ENCODE data around the gene BRMS1L. TPM values are rescaled to one million over a fixed set of nuclear protein-coding genes. Genes with fewer than 3 reads are reported as not detected.

Gene BRMS1L
- total RNA-seq, 1 donor from 2014 or later: 14.3 TPM

DNA sequence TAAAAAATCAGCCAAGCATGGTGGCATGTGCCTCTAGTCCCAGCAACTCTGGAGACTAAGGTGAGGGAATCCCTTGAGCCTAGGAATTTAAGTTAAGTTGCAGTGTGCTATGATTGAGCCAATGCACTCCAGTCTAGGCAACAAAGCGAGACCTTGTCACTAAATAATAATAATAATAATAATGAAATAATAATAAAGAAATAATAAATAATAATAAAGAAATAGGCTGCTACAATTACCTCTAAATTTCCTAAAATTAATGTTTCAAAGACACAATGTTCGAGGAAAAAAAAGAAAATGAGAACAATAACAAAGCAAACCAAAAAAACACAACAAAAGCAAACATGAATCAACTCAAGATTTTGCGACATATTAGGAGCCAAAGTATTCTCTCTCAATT is 46.8 kb upstream of the BRMS1L start:
- H3K27me3 Mint-ChIP-seq (ENCODE audit: insufficient read depth, low read depth): peaks cover 3% of the 10 kb centered on the region
- DNase-seq (ENCODE audit: low spot score): no peak
- Histone ChIP-seq H3K4me2 (no peak overlapping the region), H3K4me3 (no peak overlapping the region), H3K79me2 (ENCODE audit: low read depth) (peaks cover 34% of the 10 kb centered on the region), H3K27ac (no peak overlapping the region), H3F3A (ENCODE audit: low read depth) (no peaks in the 10 kb centered on the region), H3K27me3 (no peaks in the 10 kb centered on the region), H3K36me3 (peaks cover 7% of the 10 kb centered on the region), H4K20me1 (ENCODE audit: low read depth) (no peaks in the 10 kb centered on the region), H3K9me3 (ENCODE audit: low read depth) (no peaks in the 10 kb centered on the region), H3K4me1 (no peaks in the 10 kb centered on the region), H3K9ac (no peak overlapping the region), H2AFZ (replicated peaks) (no peak overlapping the region)
- TF ChIP-seq EZH2phosphoT487 (IDR thresholded peaks at IDR 0.05) (no peak), EZH2 (IDR thresholded peaks at IDR 0.05) (no peak)
- TF ChIP-seq, protein P1, sequence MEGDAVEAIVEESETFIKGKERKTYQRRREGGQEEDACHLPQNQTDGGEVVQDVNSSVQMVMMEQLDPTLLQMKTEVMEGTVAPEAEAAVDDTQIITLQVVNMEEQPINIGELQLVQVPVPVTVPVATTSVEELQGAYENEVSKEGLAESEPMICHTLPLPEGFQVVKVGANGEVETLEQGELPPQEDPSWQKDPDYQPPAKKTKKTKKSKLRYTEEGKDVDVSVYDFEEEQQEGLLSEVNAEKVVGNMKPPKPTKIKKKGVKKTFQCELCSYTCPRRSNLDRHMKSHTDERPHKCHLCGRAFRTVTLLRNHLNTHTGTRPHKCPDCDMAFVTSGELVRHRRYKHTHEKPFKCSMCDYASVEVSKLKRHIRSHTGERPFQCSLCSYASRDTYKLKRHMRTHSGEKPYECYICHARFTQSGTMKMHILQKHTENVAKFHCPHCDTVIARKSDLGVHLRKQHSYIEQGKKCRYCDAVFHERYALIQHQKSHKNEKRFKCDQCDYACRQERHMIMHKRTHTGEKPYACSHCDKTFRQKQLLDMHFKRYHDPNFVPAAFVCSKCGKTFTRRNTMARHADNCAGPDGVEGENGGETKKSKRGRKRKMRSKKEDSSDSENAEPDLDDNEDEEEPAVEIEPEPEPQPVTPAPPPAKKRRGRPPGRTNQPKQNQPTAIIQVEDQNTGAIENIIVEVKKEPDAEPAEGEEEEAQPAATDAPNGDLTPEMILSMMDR (IDR thresholded peaks at IDR 0.05): no peak
- peaks cover 6% of the 10 kb centered on the region for H3K36me3 Mint-ChIP-seq
- no peaks in the 10 kb centered on the region for H3K4me1 Mint-ChIP-seq
- H3K4me3 Mint-ChIP-seq: no peak overlapping the region
- H3K9me3 Mint-ChIP-seq: peaks cover 19% of the 10 kb centered on the region
- H3K27ac Mint-ChIP-seq: no peak overlapping the region

DNA sequence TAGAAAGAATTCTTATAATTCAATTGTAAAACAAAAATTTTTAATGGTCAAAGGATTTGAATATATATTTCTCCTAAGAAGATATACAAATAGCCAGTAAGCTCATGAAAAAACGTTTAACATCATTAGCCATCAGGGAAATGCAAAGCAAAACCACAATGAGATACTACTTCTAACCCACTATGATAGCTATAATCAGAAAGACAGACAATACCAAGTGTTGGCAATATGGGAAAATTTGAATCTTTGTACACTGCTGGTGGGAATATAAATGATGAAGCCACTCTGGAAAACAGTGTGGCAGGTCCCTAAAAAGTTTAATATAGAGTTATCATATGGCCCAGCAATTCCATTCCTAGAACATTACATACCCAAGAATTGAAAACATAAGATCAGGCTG is 42.4 kb upstream of the BRMS1L start:
- no peak overlapping the region for H3K27ac Mint-ChIP-seq
- TF ChIP-seq EZH2phosphoT487 (IDR thresholded peaks at IDR 0.05): no peak
- TF ChIP-seq EZH2 (IDR thresholded peaks at IDR 0.05): no peak
- TF ChIP-seq, protein P1 (IDR thresholded peaks at IDR 0.05): no peak
- H2AFZ ChIP-seq (replicated peaks): no peak overlapping the region
- H3K27me3 Mint-ChIP-seq (ENCODE audit: insufficient read depth, low read depth): peaks cover 3% of the 10 kb centered on the region
- H3K36me3 ChIP-seq: no peaks in the 10 kb centered on the region
- H3K4me3 ChIP-seq: no peak overlapping the region
- no peaks in the 10 kb centered on the region for H3K4me1 Mint-ChIP-seq
- H3K4me2 ChIP-seq: no peak overlapping the region
- no peak overlapping the region for H3K9ac ChIP-seq
- no peaks in the 10 kb centered on the region for H3K27me3 ChIP-seq
- H3K4me3 Mint-ChIP-seq: no peak overlapping the region
- H3K9me3 ChIP-seq (ENCODE audit: low read depth): no peaks in the 10 kb centered on the region
- H3K4me1 ChIP-seq: no peaks in the 10 kb centered on the region
- peaks cover 40% of the 10 kb centered on the region for H3K79me2 ChIP-seq (ENCODE audit: low read depth)
- no peaks in the 10 kb centered on the region for H3F3A ChIP-seq (ENCODE audit: low read depth)
- H4K20me1 ChIP-seq (ENCODE audit: low read depth): no peaks in the 10 kb centered on the region
- H3K9me3 Mint-ChIP-seq: peaks cover 19% of the 10 kb centered on the region
- no peak for DNase-seq (ENCODE audit: low spot score)
- peaks cover 4% of the 10 kb centered on the region for H3K36me3 Mint-ChIP-seq
- no peak overlapping the region for H3K27ac ChIP-seq

DNA sequence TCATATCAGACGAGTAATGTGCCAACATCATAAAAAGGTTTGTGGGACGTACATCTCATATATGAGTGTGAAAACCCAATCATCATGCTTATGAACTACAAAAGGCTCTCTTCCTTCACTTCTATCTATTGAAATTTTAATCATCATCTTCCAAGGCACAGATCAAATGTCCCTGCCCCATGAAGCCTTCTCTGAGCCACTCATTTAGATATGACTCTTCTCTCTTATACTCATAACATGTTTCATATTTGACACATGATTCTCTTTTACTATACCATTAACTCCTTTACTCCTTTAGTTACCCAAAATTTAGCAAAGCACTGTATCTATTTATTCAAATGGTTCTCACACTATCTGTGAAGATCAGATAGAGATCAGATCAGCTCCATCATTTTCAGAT is 39.3 kb upstream of the BRMS1L start:
- no peaks in the 10 kb centered on the region for H3K27me3 ChIP-seq
- no peak overlapping the region for H3K9ac ChIP-seq
- H3K27ac Mint-ChIP-seq: no peak overlapping the region
- H3K9me3 Mint-ChIP-seq: peaks cover 8% of the 10 kb centered on the region
- no peak overlapping the region for H3K4me3 Mint-ChIP-seq
- no peak overlapping the region for H2AFZ ChIP-seq (replicated peaks)
- TF ChIP-seq EZH2 (IDR thresholded peaks at IDR 0.05): no peak
- TF ChIP-seq, protein P1 (IDR thresholded peaks at IDR 0.05): no peak
- TF ChIP-seq EZH2phosphoT487 (IDR thresholded peaks at IDR 0.05): no peak
- H3K4me1 Mint-ChIP-seq: no peaks in the 10 kb centered on the region
- no peak overlapping the region for H3K27ac ChIP-seq
- H3K4me1 ChIP-seq: no peaks in the 10 kb centered on the region
- no peaks in the 10 kb centered on the region for H3K36me3 ChIP-seq
- H3K27me3 Mint-ChIP-seq (ENCODE audit: insufficient read depth, low read depth): peaks cover 3% of the 10 kb centered on the region
- H3K36me3 Mint-ChIP-seq: peaks cover 2% of the 10 kb centered on the region
- peaks cover 13% of the 10 kb centered on the region for H3K79me2 ChIP-seq (ENCODE audit: low read depth)
- H3K4me3 ChIP-seq: no peak overlapping the region
- DNase-seq (ENCODE audit: low spot score): no peak
- no peaks in the 10 kb centered on the region for H3F3A ChIP-seq (ENCODE audit: low read depth)
- H3K4me2 ChIP-seq: no peak overlapping the region
- H4K20me1 ChIP-seq (ENCODE audit: low read depth): no peaks in the 10 kb centered on the region
- no peaks in the 10 kb centered on the region for H3K9me3 ChIP-seq (ENCODE audit: low read depth)

All from neural progenitor cell (in vitro differentiated cells).